ENCODE measurements around the gene NRARP. TPM values are rescaled to one million over a fixed set of nuclear protein-coding genes. Genes with fewer than 3 reads are reported as not detected.

NRARP gene
- total RNA-seq, 1 experiment from 2014 or later, result 24.7 TPM

- Histone ChIP-seq H3K27me3 (replicated peaks; ENCODE audit: control insufficient read depth, insufficient read depth, low read length) (no peaks in the 10 kb centered on the region), H3K4me1 (no peaks in the 10 kb centered on the region), H3K36me3 (ENCODE audit: control insufficient read depth, insufficient read depth, low read length) (peaks cover 3% of the 10 kb centered on the region), H3K9me3 (no peaks in the 10 kb centered on the region), H3K4me3 (ENCODE audit: low read depth, low read length) (no peak overlapping the region)
- ChIA-PET POLR2A (no interaction called here), CTCF (interaction anchor here (0.8 kb wide), 1 partner anchor 12 kb away, joined by 3 read pairs; no protein-coding TSS in a partner anchor)
- no peak overlapping the region for H3K4me3 Mint-ChIP-seq (ENCODE audit: unreplicated experiment)
- DNase-seq, result no peak
- peaks cover 79% of the 10 kb centered on the region for H3K36me3 Mint-ChIP-seq (ENCODE audit: insufficient read depth, unreplicated experiment)
- no peak for TF ChIP-seq CTCF (IDR thresholded peaks at IDR 0.05; ENCODE audit: insufficient read depth in 1 of 2, low read depth in 1 of 2, low read length in 1 of 2, severe bottlenecking in 1 of 2, unreplicated experiment in 1 of 2)
- intact Hi-C loops (cut with micrococcal nuclease; ENCODE audit: unreplicated experiment), result no loop called here
- H3K27ac Mint-ChIP-seq (ENCODE audit: unreplicated experiment), result no peak overlapping the region
- H3K9me3 Mint-ChIP-seq (ENCODE audit: unreplicated experiment), result no peaks in the 10 kb centered on the region
- H3K27me3 Mint-ChIP-seq (ENCODE audit: insufficient read depth, unreplicated experiment), result no peaks in the 10 kb centered on the region
- no peaks in the 10 kb centered on the region for H3K4me1 Mint-ChIP-seq (ENCODE audit: low read depth, unreplicated experiment)
- BruUV-seq (replicated peaks), result no TSS peak
Measured at GRCh38 chr9:137266162-137266527, 35.9 kb downstream of the NRARP start.

GRCh38 chr9:137265496-137266161 lies 36.4 kb downstream of the NRARP start:
- H3K27ac Mint-ChIP-seq (ENCODE audit: unreplicated experiment), result no peak overlapping the region
- intact Hi-C loops (cut with micrococcal nuclease; ENCODE audit: unreplicated experiment), result no loop called here
- H3K36me3 ChIP-seq (ENCODE audit: control insufficient read depth, insufficient read depth, low read length), result peaks cover 3% of the 10 kb centered on the region
- peaks cover 78% of the 10 kb centered on the region for H3K36me3 Mint-ChIP-seq (ENCODE audit: insufficient read depth, unreplicated experiment)
- TF ChIP-seq CTCF (IDR thresholded peaks at IDR 0.05; ENCODE audit: insufficient read depth in 1 of 2, low read depth in 1 of 2, low read length in 1 of 2, severe bottlenecking in 1 of 2, unreplicated experiment in 1 of 2), result no peak
- H3K4me1 Mint-ChIP-seq (ENCODE audit: low read depth, unreplicated experiment), result no peaks in the 10 kb centered on the region
- BruUV-seq (replicated peaks), result no TSS peak
- no peak overlapping the region for H3K4me3 Mint-ChIP-seq (ENCODE audit: unreplicated experiment)
- CTCF ChIA-PET, result interaction anchor here (0.8 kb wide), 1 partner anchor 12 kb away, joined by 3 read pairs; no protein-coding TSS in a partner anchor
- no peaks in the 10 kb centered on the region for H3K27me3 Mint-ChIP-seq (ENCODE audit: insufficient read depth, unreplicated experiment)
- DNase-seq, result no peak
- no peaks in the 10 kb centered on the region for H3K9me3 Mint-ChIP-seq (ENCODE audit: unreplicated experiment)
- POLR2A ChIA-PET, result no interaction called here
- H3K9me3 ChIP-seq, result no peaks in the 10 kb centered on the region
- H3K4me1 ChIP-seq, result no peaks in the 10 kb centered on the region
- H3K27me3 ChIP-seq (replicated peaks; ENCODE audit: control insufficient read depth, insufficient read depth, low read length), result no peaks in the 10 kb centered on the region
- no peak overlapping the region for H3K4me3 ChIP-seq (ENCODE audit: low read depth, low read length)

GRCh38 chr9:137264067-137264466 lies 38.0 kb downstream of the NRARP start:
- BruUV-seq (replicated peaks), result no TSS peak
- ChIA-PET CTCF (no interaction called here), POLR2A (no interaction called here)

More at GRCh38 chr9:137264067-137264466, 38.0 kb downstream of the NRARP start:
- H3K9me3 Mint-ChIP-seq (ENCODE audit: unreplicated experiment), result no peaks in the 10 kb centered on the region
- H3K9me3 ChIP-seq, result no peaks in the 10 kb centered on the region
- H3K4me1 ChIP-seq, result no peaks in the 10 kb centered on the region
- peaks cover 68% of the 10 kb centered on the region for H3K36me3 Mint-ChIP-seq (ENCODE audit: insufficient read depth, unreplicated experiment)
- TF ChIP-seq CTCF (IDR thresholded peaks at IDR 0.05; ENCODE audit: insufficient read depth in 1 of 2, low read depth in 1 of 2, low read length in 1 of 2, severe bottlenecking in 1 of 2, unreplicated experiment in 1 of 2), result no peak
- intact Hi-C loops (cut with micrococcal nuclease; ENCODE audit: unreplicated experiment), result no loop called here
- no peaks in the 10 kb centered on the region for H3K27me3 Mint-ChIP-seq (ENCODE audit: insufficient read depth, unreplicated experiment)
- H3K27ac Mint-ChIP-seq (ENCODE audit: unreplicated experiment), result no peak overlapping the region
- no peaks in the 10 kb centered on the region for H3K4me1 Mint-ChIP-seq (ENCODE audit: low read depth, unreplicated experiment)
- no peaks in the 10 kb centered on the region for H3K27me3 ChIP-seq (replicated peaks; ENCODE audit: control insufficient read depth, insufficient read depth, low read length)
- H3K36me3 ChIP-seq (ENCODE audit: control insufficient read depth, insufficient read depth, low read length), result peaks cover 3% of the 10 kb centered on the region
- no peak overlapping the region for H3K4me3 ChIP-seq (ENCODE audit: low read depth, low read length)
- DNase-seq, result no peak
- H3K4me3 Mint-ChIP-seq (ENCODE audit: unreplicated experiment), result no peak overlapping the region

Data from Caco-2 (cell line).